Heart left ventricle (tissue), 13 donors: ENCODE measurements around the gene MYH13.

Source experiments
- POLR2A ChIP-seq, 2 donors: fragments of 450-650 bp; IDR thresholded peaks; one replicate each; pipeline ENCODE4 v1.6.1; 2017; ENCODE audit warnings: antibody characterized with exemption in 2 of 2, mild to moderate bottlenecking in 2 of 2, moderate library complexity in 2 of 2
- TF ChIP-seq, protein P1 (sequence below), 12 donors: fragments of 200-600 bp; sonication (generic) in 4 of 12; IDR thresholded peaks; one replicate each; pipeline versions ENCODE4 v1.5.0 to v1.8.0; 2018 to 2022; ENCODE audit warnings: antibody characterized with exemption in 12 of 12, mild to moderate bottlenecking in 5 of 12
- donor health status: ischemic (EF 13 %, LVEDD 7.1; RV severe dilation, severe dysfunction).
- donor health status: DM: no; HTN: yes; CAD: no.
- donor health status: DM: no; HTN: no; CAD: no.
- donor health status: ischemic (EF 25% LVEDD 6.9; RV normal size, moderate dysfunction).
- donor health status: ischemic (EF 25% LVEDD 5.7; RV mildly dilated, moderate dysfunction).
- donor health status: ischemic (EF 35%, LVEDD 5.7; RV mildly dilated, moderate dysfunction).
- donor health status: nonischemic (EF 11% LVEDD 7.7; RV severe dilation, severe dysfunction).
- donor health status: DM: yes; HTN: yes; CAD: no.
- donor health status: PGD.
- donor health status: ischemic (EF 29% LVEDD 5.4; RV normal size, mild dysfunction).
- donor health status: nonischemic (EF 23%, LVEDD 6.1; RV moderate dilation, normal function).

GRCh38 chr17:10317543-10317834, 55.3 kb downstream of the MYH13 start:
- TF ChIP-seq, protein P1, sequence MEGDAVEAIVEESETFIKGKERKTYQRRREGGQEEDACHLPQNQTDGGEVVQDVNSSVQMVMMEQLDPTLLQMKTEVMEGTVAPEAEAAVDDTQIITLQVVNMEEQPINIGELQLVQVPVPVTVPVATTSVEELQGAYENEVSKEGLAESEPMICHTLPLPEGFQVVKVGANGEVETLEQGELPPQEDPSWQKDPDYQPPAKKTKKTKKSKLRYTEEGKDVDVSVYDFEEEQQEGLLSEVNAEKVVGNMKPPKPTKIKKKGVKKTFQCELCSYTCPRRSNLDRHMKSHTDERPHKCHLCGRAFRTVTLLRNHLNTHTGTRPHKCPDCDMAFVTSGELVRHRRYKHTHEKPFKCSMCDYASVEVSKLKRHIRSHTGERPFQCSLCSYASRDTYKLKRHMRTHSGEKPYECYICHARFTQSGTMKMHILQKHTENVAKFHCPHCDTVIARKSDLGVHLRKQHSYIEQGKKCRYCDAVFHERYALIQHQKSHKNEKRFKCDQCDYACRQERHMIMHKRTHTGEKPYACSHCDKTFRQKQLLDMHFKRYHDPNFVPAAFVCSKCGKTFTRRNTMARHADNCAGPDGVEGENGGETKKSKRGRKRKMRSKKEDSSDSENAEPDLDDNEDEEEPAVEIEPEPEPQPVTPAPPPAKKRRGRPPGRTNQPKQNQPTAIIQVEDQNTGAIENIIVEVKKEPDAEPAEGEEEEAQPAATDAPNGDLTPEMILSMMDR (IDR thresholded peaks at IDR 0.05): peak in 1 of 12 donors; percentile 3
- no peak for TF ChIP-seq POLR2A (IDR thresholded peaks at IDR 0.05)
